ENCODE data around the gene ECE1.
"Not testable (repeated sequence)": the region's sequence is repeated elsewhere in the genome, so short reads cannot be mapped to it uniquely, and the experiment has no call there.

The ECE1 gene

DNA sequence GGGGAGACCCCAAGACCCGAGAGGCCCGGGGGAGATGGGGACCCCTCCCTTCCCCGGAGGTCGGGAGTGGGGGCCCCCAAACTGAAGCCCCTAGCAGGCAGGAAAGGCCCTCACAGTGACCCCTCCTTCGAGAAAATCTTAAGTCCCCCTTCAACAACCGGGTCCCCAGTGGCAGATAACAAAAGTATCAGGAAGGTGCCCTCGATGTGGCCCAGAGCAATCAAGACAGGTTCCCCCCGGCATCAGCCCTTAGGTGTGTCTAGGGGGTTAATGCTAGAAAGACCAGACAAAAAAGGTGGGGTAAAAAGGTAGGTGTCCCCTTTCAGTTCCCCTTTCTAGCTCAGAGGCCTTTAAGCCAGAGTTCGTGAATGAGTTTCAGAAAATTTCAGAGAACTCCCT lies 282 bp upstream of the ECE1 start:
- DNase-seq: no peak

DNA sequence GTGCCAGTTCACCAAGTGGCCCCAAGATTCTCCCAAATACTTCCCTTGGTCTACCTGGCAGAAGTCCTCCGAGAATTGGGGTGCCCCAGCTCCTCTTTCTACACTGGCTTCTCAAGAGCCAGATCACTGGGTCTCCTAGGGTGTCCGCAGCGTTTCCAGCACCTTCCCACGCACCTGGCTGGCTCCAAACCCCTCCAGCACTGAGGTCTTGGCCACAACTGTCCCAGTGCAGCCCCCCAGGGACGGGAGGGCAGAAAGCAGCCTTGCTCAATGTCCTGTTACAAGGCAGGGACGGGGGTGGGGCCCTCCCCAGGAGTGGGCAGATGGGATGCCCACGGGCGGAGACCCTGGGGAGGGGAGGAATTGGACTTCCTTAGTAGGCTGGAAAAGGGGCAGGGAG lies 1.1 kb downstream of the ECE1 start:
- DNase-seq: no peak

DNA sequence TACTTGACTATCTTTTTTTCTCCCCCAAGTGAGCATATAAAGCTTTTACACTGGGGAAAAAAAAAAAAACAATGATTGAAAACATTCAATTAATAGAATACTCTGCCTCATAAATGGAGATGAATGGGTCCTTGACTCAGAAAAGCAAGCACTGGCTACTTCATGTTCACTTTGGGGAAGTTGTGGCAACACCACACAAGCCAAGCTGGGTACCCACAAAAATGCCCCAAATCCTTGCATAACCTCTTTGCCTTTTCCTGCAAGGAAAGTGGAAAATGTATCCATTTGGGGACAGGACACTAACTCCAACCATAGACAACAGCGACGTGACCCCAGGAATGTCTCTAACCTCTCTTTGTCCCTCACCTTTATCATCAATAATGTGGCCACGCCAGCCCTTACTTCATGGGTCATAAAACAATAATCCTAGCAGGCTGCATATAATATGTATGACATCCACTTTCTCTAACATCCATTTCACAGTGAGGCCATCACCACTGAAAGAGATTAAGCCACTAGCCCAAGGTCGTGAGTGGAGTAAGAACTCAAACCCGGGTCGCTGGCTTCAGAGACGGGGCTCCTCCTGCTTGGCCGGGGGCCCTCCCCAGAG lies 2.3 kb downstream of the ECE1 start:
- DNase-seq: no peak

- DNase-seq: not testable (repeated sequence)
Observed at GRCh38 chr1:21285386-21285785, 4.9 kb downstream of the ECE1 start.

GRCh38 chr1:21285055-21285372 lies 5.2 kb downstream of the ECE1 start:
- no peak for DNase-seq

DNA sequence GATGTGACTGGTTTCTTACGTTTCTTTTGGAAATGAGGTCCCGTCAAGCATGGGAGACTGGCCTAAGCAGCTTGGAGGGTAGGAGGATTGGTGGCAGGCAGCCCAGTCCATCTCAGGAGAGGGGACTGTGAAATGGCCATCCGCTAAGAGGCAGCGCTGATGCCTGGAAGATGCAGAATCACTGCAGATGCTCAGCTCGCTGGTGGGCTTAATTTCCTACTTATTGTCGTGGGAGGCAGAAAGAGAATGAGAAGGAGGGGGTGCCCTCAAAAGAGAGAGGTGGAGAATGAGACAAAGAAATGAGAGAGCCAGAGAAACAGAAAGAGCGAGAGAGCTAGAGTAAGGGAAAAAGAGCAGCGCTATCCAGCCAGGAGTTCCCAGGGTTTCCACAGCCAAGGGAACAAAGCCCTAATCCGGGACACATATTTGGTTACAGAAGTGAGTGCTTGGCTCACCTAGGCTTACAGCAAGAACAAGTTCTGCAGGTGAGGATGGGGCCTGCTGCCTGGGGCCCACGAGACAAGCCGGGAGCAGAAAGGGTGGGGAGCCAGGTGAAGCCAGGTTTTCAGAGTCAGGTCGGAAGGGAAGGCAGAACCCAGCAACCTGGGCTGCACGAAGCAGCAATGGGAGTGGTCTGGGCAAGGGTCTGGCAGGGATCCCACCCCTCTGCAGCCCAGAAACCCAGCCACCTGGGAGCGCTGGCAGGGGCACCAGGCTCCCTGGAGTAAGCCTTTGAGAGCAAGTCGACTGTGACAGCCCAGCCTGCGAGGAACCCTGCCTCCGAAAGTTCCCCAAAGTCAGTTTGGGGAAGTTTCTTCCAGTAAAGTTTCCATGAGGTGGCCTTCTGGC lies 5.8 kb downstream of the ECE1 start:
- no peak for DNase-seq

GRCh38 chr1:21283524-21283923 lies 6.7 kb downstream of the ECE1 start:
- no peak for DNase-seq

- DNase-seq: not testable (repeated sequence)
Observed at GRCh38 chr1:21282020-21282419, 8.2 kb downstream of the ECE1 start.

GRCh38 chr1:21280482-21280881 lies 9.8 kb downstream of the ECE1 start:
- DNase-seq: no peak

DNA sequence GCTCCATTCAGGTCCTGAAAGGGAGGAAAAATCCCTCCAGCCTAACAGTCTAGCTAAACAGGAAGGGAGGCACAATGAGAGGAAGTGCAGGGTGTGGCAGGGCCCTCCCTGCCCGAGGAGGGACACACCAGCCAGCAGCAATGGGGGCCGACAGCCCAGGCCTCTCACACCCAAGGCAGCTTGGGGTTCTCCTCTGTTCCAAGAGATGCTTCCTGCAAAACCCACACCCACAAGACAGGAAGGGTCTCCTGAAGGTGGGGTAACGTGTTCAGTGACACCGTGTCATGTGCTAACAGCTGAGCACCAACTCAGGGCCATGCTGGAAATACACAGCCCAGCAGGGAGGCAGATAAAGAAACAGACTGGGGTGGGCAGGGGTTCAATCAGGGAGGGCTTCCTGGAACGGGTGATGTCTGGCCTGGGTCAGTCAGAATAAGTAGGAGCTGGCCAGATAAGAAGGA lies 10.2 kb downstream of the ECE1 start:
- DNase-seq: no peak

DNA sequence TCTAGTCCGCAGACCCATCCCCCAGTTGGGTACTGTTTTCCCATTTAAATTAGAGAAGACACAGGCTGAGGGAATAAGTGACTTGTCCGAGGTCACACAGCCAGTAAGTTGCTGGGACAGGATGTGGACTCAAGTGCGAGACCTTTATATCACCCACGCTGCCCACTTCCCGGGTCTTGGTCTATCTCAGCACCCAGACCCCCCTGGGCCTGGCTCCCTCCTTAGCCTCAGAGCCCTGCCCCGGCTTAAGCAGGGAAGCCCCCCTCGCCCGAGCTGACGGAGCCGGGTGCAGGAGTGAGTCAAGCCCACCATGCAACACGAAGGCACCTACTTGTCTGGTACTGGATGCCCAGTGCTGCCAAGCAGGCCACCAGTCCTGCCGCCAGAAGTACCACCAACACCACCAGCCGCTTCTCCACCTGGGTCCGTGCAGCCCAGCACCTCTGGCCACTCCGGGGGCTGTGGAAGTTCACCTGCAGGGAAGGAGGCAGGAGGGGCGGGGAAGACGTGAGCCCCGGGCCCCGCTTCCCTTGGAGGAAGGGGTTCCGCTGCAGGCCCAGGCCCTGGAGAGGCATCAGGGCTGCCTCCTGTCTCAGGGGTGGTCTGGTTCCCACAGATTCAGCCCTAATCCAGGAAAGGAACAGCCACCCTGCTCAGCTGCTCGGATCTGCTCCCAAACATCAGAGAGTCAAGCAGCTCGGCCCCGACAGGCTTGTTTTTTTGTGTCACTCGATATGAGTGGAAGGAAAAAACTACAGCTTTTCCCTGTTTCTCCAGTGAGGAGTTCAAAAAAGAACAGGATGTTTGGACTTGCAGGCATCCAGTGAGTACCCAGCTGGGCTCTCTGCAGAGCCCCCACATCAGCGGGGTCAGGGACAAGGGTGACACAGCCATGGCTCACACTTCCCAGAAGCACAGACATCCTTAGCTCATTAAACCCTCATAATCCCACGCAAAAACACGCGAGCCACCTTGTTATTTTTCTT lies 11.1 kb downstream of the ECE1 start:
- DNase-seq: no peak

GRCh38 chr1:21278208-21278859 lies 11.9 kb downstream of the ECE1 start:
- no peak for DNase-seq

- no peak for DNase-seq
Observed at GRCh38 chr1:21277180-21277579, 13.1 kb downstream of the ECE1 start.

- no peak for DNase-seq
Observed at GRCh38 chr1:21272540-21272939, 17.7 kb downstream of the ECE1 start.

DNA sequence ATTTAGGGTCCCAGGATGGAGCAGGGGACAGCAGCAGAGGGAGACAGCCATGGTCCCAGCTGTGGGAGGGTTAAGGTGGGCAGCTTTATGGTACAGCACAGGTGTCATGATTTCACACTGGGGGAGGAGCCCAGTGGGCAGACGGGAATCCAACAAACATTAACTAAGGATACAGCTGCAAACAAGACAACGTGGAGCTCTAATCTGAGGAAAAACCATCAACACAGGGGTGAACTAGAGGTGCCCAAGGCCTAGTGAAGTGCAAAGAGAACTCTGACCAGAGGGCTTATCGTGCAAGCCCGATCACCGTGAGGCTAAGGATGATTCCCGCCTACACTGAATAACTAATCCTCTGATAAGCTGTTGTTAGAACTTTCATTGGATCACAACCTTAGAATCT lies 18.7 kb downstream of the ECE1 start:
- DNase-seq: no peak

- DNase-seq: peak; percentile 10
Observed at GRCh38 chr1:21270086-21270689, 20.1 kb downstream of the ECE1 start.

GRCh38 chr1:21269461-21270085 lies 20.7 kb downstream of the ECE1 start:
- DNase-seq: no peak

GRCh38 chr1:21268281-21269239 lies 21.7 kb downstream of the ECE1 start:
- DNase-seq: no peak

- no peak for DNase-seq
Observed at GRCh38 chr1:21267191-21268077, 22.8 kb downstream of the ECE1 start.

Data from NCI-H1694 treated with DMSO at 0.1 percent for 48 hours (cell line).